A673 (cell line): ENCODE data around the gene GNG4. TPM values are rescaled to one million over a fixed set of nuclear protein-coding genes. Genes with fewer than 3 reads are reported as not detected.
"Not testable (repeated sequence)": the region's sequence is repeated elsewhere in the genome, so short reads cannot be mapped to it uniquely, and the experiment has no call there.

ENCODE experiments used
- BruUV-seq: library from RNA; stranded (reverse); fragments of 400-500 nt; replicated peaks from 2 replicates; lab custom pipeline; 2021; lab: Mats Ljungman, UMichigan
- CTCF ChIA-PET: fragments of 300-600 bp; sonication (Branson Sonifier 250); formaldehyde crosslinking; loops from one replicate; lab custom pipeline; 2022; ENCODE audit warnings: antibody characterized with exemption; lab: Charles Lee
- POLR2A ChIA-PET: fragments of 300-600 bp; sonication (Branson Sonifier 250); formaldehyde crosslinking; loops from one replicate; lab custom pipeline; 2022; ENCODE audit warnings: antibody characterized with exemption; ENCODE audit not compliant: low non-redundant PET; lab: Charles Lee
- DNase-seq: peaks from one replicate; pipeline ENCODE4 v3.0.0-alpha.2; 2015; ENCODE audit warnings: low spot score
- H3K27ac ChIP-seq: fragments of 200-600 bp; sonication (generic); 2 replicates; pipeline ENCODE4 v1.5.1; 2016; ENCODE audit warnings: mixed run types, low read depth, mild to moderate bottlenecking, mixed read lengths, antibody characterized with exemption, low read length; ENCODE audit not compliant: poor library complexity, severe bottlenecking
- H3K27me3 ChIP-seq: fragments of 200-600 bp; sonication (generic); replicated peaks from 2 replicates; pipeline ENCODE4 v1.6.1; 2017; ENCODE audit warnings: mixed run types, low read depth, mild to moderate bottlenecking, mixed read lengths, antibody characterized with exemption, low read length; ENCODE audit not compliant: insufficient read depth, poor library complexity
- H3K36me3 ChIP-seq: fragments of 200-600 bp; sonication (generic); 2 replicates; pipeline ENCODE4 v1.6.1; 2016; ENCODE audit warnings: mixed run types, mild to moderate bottlenecking, mixed read lengths, antibody characterized with exemption, low read length; ENCODE audit not compliant: insufficient read depth, poor library complexity, severe bottlenecking
- H3K4me1 ChIP-seq: fragments of 200-600 bp; sonication (generic); 2 replicates; pipeline ENCODE4 v1.6.1; 2017; ENCODE audit warnings: mixed run types, mild to moderate bottlenecking, mixed read lengths, antibody characterized with exemption, low read length; ENCODE audit not compliant: insufficient read depth, poor library complexity, severe bottlenecking
- H3K4me3 ChIP-seq: fragments of 200-600 bp; sonication (generic); 2 replicates; pipeline ENCODE4 v1.5.1; 2016; ENCODE audit warnings: low read depth, mixed run types, mild to moderate bottlenecking, mixed read lengths, low read length; ENCODE audit not compliant: poor library complexity, severe bottlenecking
- H3K9me3 ChIP-seq: fragments of 200-600 bp; sonication (generic); 2 replicates; pipeline ENCODE4 v1.6.1; 2016; ENCODE audit warnings: mixed run types, low read depth, mild to moderate bottlenecking, mixed read lengths, antibody characterized with exemption, low read length; ENCODE audit not compliant: poor library complexity, severe bottlenecking
- EZH2 ChIP-seq: fragments of 200-600 bp; sonication (generic); IDR thresholded peaks from 2 replicates; pipeline ENCODE4 v1.6.1; 2017; ENCODE audit warnings: borderline replicate concordance, low read depth, mild to moderate bottlenecking, mixed read lengths, antibody characterized with exemption, low read length; ENCODE audit not compliant: poor library complexity, severe bottlenecking
- intact Hi-C: fragments of 100-400 bp; cut with micrococcal nuclease; formaldehyde crosslinking; loops from one replicate; pipeline ENCODE4 v1.10.0; 2022; ENCODE audit not compliant: unreplicated experiment
- total RNA-seq: library from RNA; stranded (reverse); gene quantifications from 2 replicates; pipeline ENCODE4 v1.2.3, GENCODE V29; 2021
- TF ChIP-seq, protein P1 (sequence below): fragments of 300-800, 200-600 bp; sonication (generic); conservative IDR thresholded peaks from 2 replicates; pipeline ENCODE4 v1.5.1; 2017; ENCODE audit warnings: low read depth, mild to moderate bottlenecking, antibody characterized with exemption, low read length, moderate library complexity, mixed read lengths

GNG4 gene
- total RNA-seq, 1 experiment from 2014 or later = 11.0 TPM

DNA sequence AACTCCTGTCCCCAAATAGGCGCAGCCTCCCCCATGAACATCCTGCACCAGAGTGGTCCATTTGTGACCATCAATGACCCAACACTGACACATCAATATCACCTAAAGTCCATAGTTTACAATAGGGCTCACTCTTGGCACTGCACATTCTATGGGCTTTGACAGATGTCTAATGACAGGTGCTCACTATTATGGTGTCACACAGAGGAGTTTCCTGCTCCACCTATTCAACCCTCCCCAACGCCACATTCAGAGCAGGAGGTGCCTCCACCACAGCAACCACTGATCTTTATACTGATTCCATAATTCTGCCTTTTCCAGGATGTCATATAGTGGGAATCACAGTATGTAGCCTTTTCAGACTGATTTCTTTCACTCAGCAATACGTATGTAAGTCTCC is 24.2 kb downstream of the GNG4 start:
- CTCF ChIA-PET = no interaction called here
- intact Hi-C loops = no loop called here

DNA sequence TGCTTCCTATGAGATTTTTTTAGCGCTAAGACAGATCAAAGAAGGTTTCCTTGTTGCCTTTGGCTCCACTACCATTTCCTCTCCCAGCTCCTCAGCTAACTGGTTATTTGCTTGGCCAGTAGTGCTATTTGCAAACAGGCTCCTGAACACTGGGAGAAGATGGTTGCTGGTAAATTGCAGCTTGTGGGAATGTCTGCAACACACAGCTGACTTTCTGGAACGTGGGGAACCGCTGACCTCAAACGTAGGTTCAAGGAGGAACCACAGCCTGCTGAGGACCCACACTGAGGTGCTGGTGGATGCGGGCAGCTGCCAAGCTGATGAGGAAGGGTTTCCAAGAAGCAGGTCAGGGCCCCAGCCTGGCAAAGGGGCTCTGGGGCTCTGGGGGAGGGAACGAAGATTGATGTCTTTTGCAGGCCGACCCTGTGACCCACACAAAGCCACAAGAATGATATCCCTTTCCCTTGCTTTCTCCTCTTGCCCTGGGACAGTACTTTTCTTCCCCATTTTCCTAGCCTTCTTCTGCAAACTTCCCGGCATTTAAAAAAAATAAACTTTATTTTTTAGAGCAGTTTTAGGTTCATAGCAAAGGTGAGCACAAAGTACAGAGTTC is 24.8 kb downstream of the GNG4 start:
- H3K36me3 ChIP-seq = no peaks in the 10 kb centered on the region
- no peaks in the 10 kb centered on the region for H3K9me3 ChIP-seq
- no peaks in the 10 kb centered on the region for H3K4me1 ChIP-seq
- no TSS peak for BruUV-seq
- no peaks in the 10 kb centered on the region for H3K27me3 ChIP-seq
- CTCF ChIA-PET = no interaction called here
- intact Hi-C loops = no loop called here
- no peak for DNase-seq
- TF ChIP-seq, protein P1, sequence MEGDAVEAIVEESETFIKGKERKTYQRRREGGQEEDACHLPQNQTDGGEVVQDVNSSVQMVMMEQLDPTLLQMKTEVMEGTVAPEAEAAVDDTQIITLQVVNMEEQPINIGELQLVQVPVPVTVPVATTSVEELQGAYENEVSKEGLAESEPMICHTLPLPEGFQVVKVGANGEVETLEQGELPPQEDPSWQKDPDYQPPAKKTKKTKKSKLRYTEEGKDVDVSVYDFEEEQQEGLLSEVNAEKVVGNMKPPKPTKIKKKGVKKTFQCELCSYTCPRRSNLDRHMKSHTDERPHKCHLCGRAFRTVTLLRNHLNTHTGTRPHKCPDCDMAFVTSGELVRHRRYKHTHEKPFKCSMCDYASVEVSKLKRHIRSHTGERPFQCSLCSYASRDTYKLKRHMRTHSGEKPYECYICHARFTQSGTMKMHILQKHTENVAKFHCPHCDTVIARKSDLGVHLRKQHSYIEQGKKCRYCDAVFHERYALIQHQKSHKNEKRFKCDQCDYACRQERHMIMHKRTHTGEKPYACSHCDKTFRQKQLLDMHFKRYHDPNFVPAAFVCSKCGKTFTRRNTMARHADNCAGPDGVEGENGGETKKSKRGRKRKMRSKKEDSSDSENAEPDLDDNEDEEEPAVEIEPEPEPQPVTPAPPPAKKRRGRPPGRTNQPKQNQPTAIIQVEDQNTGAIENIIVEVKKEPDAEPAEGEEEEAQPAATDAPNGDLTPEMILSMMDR = no peak
- no peak for TF ChIP-seq EZH2
- H3K4me3 ChIP-seq = no peak overlapping the region
- POLR2A ChIA-PET = no interaction called here
- H3K27ac ChIP-seq = no peak overlapping the region

More for the DNA sequence above, 24.2 kb downstream of the GNG4 start:
- H3K27ac ChIP-seq = no peak overlapping the region
- no peak for DNase-seq
- H3K36me3 ChIP-seq = no peaks in the 10 kb centered on the region
- BruUV-seq = no TSS peak
- POLR2A ChIA-PET = no interaction called here
- no peaks in the 10 kb centered on the region for H3K27me3 ChIP-seq
- H3K4me3 ChIP-seq = no peak overlapping the region
- H3K9me3 ChIP-seq = no peaks in the 10 kb centered on the region
- TF ChIP-seq EZH2 = no peak
- TF ChIP-seq, protein P1 = no peak
- H3K4me1 ChIP-seq = no peaks in the 10 kb centered on the region

DNA sequence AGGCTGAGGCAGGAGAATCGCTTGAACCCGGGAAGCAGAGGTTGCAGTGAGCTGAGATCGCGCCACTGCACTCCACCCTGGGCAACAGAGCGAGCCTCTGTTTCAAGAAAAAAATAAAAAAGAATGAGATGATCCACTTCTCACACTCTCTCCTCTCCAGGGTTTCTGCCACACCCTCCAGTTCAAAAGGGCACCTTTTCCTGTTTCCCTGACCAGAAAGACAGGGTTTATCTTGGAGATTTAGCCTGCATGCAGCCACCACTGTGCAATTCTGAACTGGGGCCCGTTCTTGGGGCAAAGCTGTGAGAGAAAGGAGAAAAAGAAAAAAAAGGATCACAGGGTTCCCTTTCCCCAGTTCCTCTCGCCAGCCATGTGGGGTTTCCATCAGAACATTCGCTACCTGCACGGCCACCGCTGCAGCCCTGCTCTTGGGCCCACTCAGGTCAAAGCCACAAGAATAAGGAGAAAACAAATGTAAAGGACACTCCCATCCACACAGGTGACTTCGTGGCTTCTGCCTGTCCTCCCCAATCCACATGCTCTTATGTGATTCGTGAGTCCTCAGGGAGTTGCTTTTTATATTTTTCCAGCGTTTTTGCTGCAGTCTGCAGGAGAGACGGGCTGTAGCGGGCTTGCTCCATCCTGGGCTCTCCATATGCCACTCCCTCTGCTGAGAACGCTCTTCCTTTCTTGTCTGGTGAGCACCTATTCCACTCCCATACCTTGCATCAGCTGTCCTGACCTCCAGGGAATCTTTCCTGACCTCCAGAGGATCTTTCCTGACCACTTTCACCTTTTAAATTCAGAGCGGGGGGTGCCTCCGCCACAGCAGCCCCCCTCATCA is 26.4 kb downstream of the GNG4 start:
- H3K4me3 ChIP-seq = no peak overlapping the region
- no peaks in the 10 kb centered on the region for H3K4me1 ChIP-seq
- POLR2A ChIA-PET = no interaction called here

DNA sequence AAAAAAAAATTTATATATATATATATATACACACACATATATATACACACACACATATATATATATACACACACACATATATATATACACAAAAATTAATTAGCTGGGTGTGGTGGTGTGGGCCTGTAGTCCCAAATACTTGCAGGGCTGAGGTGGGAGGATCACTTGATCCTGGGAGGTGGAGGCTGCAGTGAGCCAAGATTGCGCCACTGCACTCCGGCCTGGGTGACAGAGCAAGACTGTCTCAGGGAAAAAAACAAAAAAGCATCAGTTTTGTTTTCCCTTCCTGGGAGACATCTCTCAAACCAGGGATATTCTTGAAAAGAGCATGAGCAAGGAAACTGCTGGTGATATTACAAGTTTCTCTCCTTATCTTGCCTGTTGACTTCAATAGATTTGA is 30.4 kb downstream of the GNG4 start:
- intact Hi-C loops, H3K36me3 ChIP-seq, BruUV-seq, H3K27me3 ChIP-seq, H3K9me3 ChIP-seq, H3K4me1 ChIP-seq, H3K4me3 ChIP-seq, DNase-seq, H3K27ac ChIP-seq, POLR2A ChIA-PET, CTCF ChIA-PET: not testable (repeated sequence)

More for the DNA sequence above, 26.4 kb downstream of the GNG4 start:
- intact Hi-C loops = no loop called here
- no TSS peak for BruUV-seq
- Histone ChIP-seq H3K27me3 (no peaks in the 10 kb centered on the region), H3K27ac (no peak overlapping the region), H3K9me3 (no peaks in the 10 kb centered on the region), H3K36me3 (no peaks in the 10 kb centered on the region)
- TF ChIP-seq, protein P1 = no peak
- CTCF ChIA-PET = no interaction called here
- DNase-seq = no peak
